Subcutaneous abdominal adipose tissue (tissue), 5 donors: ENCODE results near the gene FEM1B.

Source experiments
- H3K27ac ChIP-seq: one replicate; pipeline ENCODE4 v1.7.0; 2013; ENCODE audit warnings: low read depth, mild to moderate bottlenecking, inconsistent platforms, low read length, moderate library complexity
- H3K27me3 ChIP-seq, 5 donors: one replicate each; pipeline ENCODE4 v1.7.0; 2013; ENCODE audit warnings: low read length in 5 of 5, inconsistent platforms in 1 of 5; ENCODE audit not compliant: control insufficient read depth in 5 of 5, insufficient read depth in 4 of 5
- H3K36me3 ChIP-seq, 5 donors: one replicate each; pipeline ENCODE4 v1.7.0; 2013; ENCODE audit warnings: low read length in 5 of 5; ENCODE audit not compliant: control insufficient read depth in 5 of 5, insufficient read depth in 5 of 5
- H3K4me1 ChIP-seq, 5 donors: one replicate each; pipeline ENCODE4 v1.7.0; 2013; ENCODE audit warnings: low read length in 5 of 5, mild to moderate bottlenecking in 3 of 5, moderate library complexity in 1 of 5; ENCODE audit not compliant: control insufficient read depth in 5 of 5, insufficient read depth in 5 of 5
- H3K4me3 ChIP-seq, 5 donors: one replicate each; pipeline ENCODE4 v1.7.0; 2013; ENCODE audit warnings: low read length in 5 of 5, low read depth in 1 of 5
- H3K9ac ChIP-seq, 5 donors: one replicate each; pipeline ENCODE4 v1.7.0; 2013; ENCODE audit warnings: low read length in 5 of 5, mild to moderate bottlenecking in 4 of 5, moderate library complexity in 3 of 5
- H3K9me3 ChIP-seq, 5 donors: one replicate each; pipeline ENCODE4 v1.7.0; 2013; ENCODE audit warnings: low read length in 5 of 5; ENCODE audit not compliant: control insufficient read depth in 5 of 5
- donor health status: healthy.
- donor health status: healthy.
- donor health status: healthy.
- donor health status: healthy.
- donor health status: healthy.

Gene FEM1B

DNA sequence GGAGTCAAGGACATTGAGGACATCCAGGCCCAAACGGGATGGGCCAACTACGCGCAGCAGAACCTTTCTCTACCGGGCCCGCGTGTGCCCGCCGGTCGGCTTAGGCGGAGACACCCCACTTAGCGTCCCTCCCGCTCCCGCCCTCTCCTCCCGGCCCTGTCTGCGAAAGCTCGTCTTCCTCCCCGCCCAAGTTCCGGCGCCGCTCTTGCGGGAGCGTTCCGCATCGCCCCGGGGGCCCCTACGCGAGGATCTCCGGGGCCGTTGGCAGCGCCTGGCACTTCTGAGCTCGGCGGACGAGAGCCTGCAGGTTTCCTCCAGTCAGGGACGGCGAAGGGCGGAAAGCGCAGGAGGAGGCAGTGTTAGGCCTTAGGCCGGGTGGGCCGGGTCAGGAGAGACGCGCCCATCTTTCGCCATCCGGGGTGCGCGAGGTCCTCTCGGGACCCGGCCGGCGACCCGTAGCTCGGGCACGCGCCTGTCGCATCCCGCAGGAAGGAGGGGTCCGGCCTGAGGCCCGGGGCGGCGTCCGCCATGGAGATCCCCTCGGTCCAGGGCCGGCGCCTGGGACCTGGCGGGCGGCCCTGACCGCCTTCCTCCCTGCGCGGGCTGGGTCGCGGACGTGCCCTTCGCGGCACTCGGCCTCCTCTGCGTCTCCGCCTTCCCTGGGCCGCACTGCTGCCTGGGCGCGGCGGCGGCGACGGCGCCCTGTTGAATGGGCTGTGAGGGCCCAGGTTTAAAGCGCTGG lies at the start of gene FEM1B:
Gene FEM1B (plus strand): TSS at position 143 of the 742 bp plus-strand sequence. CDS start 673 bp downstream, outside the sequence.
- peaks cover 0 to 2% (median 0%) of the 10 kb centered on the region in 5 donors for H3K36me3 ChIP-seq
- peaks cover 14 to 55% (median 52%) of the 10 kb centered on the region in 5 donors for H3K4me1 ChIP-seq
- H3K9ac ChIP-seq: peak within 1 kb of the TSS; percentile 68 to 97 (median 92)
- no peaks in the 10 kb centered on the region for H3K27me3 ChIP-seq
- peak within 1 kb of the TSS; percentile 97 for H3K27ac ChIP-seq
- H3K9me3 ChIP-seq: no peaks in the 10 kb centered on the region
- H3K4me3 ChIP-seq: peak within 1 kb of the TSS; percentile 82 to 98 (median 97)

DNA sequence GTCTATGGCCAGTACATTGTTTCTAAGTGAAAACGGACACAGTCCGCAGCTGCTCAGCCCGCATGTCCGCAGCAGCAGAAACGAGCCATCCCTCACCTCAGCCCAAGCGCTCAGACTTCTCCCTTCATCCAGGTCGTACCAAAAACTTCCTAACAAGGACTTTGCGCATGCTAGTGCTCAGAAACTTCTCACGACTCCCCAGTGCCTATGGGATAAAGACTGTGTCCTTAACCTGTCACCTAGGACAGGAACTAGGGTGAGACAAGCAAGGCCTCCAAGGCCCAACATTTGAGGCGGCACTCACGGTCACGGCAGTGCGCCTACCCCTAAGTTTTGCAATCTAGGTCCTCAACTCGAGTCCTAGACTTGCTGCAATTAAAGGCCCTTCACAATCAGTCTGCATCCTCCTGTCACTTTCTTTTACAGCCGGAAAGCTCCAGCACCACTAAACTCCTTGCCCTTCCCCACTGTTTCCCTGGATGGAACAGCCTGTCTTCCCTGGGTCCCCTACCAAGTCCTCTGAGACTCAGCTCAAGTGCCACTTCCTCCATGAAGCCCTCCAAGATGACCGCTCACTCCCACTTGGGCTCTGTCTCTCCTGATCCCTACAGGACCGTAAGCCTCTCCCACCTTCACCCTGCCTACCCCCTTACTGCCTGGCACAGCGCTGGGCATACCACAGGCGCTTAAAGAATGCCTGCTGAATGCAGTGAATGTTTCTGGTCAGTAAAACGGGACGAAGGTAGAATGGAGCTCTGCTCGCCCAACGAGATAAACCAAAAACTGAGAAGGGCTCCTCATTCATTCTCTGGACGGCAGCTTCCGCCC lies 49.2 kb upstream of the FEM1B start:
- Histone ChIP-seq H3K9me3 (no peaks in the 10 kb centered on the region), H3K9ac (peak overlapping the region; percentile 75 to 84 (median 76)), H3K4me3 (peak overlapping the region; percentile 75 to 84 (median 80)), H3K27me3 (no peaks in the 10 kb centered on the region), H3K36me3 (no peaks in the 10 kb centered on the region), H3K27ac (peak overlapping the region; percentile 23), H3K4me1 (peaks cover 5 to 46% (median 27%) of the 10 kb centered on the region in 5 donors)

DNA sequence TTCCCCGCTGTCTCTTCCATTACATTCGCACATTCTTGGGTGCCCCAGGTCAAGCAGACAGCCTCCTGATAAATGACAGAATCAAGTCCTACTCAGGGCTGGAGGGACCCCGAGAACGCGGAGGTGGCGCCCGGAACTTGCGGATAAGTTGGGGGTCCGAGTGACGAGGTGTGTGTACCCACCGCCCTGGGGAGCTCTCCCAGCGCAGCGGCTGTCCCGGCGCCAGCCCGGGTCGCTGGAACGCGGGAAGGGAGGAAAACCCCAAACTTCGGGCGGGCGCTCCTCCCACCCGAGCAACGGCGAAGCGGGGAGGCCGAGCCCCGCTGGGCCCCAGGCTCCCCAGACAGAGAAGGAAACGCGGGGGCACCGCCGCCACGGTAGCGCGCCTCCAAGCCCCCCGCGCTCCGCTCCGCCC lies 48.6 kb upstream of the FEM1B start:
- Histone ChIP-seq H3K4me1 (peaks cover 5 to 46% (median 30%) of the 10 kb centered on the region in 5 donors), H3K4me3 (peak overlapping the region; percentile 75 to 84 (median 80)), H3K36me3 (no peaks in the 10 kb centered on the region), H3K27ac (peak overlapping the region; percentile 23), H3K27me3 (no peaks in the 10 kb centered on the region), H3K9me3 (no peaks in the 10 kb centered on the region), H3K9ac (peak overlapping the region; percentile 75 to 84 (median 76))

DNA sequence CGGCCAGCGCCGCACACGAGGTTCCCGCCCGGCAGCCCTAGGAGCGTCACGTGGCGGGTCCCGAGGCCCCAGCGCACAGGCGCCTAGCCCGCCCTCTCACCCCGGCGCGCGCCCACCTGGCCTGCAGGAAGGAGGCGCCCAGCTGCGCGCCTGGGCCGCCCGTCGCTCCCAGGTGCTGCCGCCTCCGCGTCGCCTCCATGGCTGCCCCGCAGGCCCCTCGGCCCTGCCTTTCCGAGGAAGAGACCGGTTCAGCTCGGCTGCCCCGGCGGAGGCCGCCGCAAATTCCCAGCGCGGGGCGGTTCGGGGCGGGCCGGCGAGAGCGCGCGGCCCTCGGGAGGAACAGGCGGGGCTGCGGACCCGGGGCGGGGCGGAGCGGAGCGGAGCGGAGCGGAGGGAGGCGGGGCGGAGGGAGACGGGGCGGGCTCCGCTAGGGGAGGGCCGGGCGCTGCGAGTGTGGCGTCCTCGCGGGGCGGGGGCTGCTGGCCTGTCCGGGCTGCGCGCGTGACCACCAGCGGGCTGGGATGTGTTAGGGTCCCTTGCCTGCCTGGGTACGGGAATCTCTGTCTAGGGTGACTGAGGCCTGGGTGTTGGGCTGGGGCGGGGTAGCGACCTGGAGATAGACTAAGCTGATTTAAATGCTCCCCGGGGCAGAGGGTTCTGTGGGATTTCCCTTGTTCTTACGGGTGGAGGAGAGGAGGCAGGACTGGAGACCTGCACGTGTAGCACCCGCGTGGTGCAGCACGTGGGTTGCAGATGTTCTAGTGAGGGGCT lies 48.0 kb upstream of the FEM1B start, which contains the start of gene CLN6:
Gene CLN6 (minus strand): TSS at position 343 of the 771 bp plus-strand sequence. CDS start 144 bp downstream, at position 199.
- no peaks in the 10 kb centered on the region for H3K27me3 ChIP-seq
- H3K27ac ChIP-seq: peak within 1 kb of the TSS; percentile 46
- no peaks in the 10 kb centered on the region for H3K9me3 ChIP-seq
- H3K36me3 ChIP-seq: no peaks in the 10 kb centered on the region
- peak within 1 kb of the TSS; percentile 75 to 85 (median 80) for H3K4me3 ChIP-seq
- H3K4me1 ChIP-seq: peaks cover 5 to 46% (median 30%) of the 10 kb centered on the region in 5 donors
- H3K9ac ChIP-seq: peak within 1 kb of the TSS; percentile 75 to 84 (median 76)

DNA sequence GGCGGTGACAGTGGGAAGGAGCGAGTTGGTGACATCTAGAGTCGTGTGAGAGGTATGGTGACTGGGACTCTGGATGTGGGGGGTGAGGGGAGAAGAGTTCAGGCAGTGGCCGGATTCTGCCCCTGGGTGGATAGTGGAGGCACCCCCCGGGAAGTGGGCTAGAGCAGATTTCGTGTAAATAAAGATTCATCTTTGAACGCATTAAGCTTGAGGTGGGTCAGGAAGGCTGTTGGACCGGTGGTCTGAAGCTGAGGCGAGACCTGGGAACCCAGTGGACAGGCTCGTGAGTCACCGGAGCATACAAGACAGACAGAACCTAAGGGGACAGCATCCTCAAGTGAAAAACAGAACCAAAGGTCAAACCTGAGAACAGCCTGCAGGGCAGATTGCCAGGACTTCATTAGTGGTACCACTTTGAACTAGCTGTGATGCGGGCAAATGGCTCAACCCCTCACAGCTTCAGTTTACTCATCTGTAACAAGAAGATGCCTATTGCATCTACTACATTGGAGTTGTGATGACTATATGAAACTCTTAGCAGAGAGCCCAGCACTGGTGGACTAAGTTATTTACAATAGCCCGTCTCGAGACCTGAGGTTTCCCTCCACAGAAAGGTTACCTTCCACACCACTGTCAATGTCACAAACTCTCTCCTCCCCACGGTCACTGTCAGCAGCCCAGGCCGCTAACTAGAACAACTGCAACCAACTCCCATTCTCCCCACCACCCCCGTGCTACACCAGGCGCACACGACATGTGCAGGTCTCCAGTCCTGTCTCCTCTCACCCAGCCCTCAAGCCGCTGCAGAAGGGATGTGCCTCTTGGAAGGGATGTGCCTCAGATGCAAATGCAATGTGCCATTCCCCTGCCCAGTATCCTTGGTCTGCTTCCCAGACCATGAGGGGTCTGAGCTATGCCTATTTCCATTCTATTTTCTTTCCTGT lies 47.1 kb upstream of the FEM1B start:
- Histone ChIP-seq H3K9ac (peak overlapping the region; percentile 54 to 81 (median 75)), H3K4me1 (peaks cover 5 to 44% (median 30%) of the 10 kb centered on the region in 5 donors), H3K27ac (peak overlapping the region; percentile 46), H3K36me3 (no peaks in the 10 kb centered on the region), H3K9me3 (no peaks in the 10 kb centered on the region), H3K27me3 (no peaks in the 10 kb centered on the region), H3K4me3 (peak overlapping the region; percentile 74 to 85 (median 80))

DNA sequence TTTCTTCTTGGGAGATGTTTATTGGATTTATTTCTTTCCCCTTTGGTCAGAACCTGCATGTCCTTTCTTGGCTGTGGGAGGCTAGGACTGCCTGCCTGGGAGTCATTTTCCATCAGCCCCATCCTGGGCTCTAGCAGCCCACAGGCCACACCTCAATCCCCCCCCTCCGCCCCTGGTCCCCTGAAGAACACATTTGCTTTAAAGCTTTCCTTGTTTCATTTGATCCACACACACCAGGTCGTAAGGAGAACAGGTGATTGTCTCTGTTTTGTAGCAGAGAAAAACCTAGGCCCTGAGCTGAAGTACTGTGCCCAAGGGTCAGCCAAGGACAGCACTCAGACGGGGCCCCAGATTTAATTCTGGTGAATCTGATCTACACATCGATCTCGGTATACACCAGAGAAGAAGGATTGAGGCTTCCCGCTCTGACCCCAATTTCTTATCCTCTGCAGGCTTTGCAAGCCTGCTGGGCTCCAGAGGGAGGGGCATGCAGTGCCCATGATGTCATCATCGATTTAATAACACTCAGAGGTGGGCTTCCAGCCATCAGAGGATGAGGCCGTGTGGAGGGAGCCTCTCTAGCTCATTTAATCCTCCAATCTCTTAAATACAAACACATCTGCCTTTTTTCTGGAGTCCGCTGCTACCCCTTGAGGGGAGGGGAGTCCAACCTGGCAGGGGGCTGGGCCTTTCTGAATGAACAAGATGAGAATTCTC lies 46.3 kb upstream of the FEM1B start:
- no peaks in the 10 kb centered on the region for H3K27me3 ChIP-seq
- H3K9me3 ChIP-seq: no peaks in the 10 kb centered on the region
- no peaks in the 10 kb centered on the region for H3K36me3 ChIP-seq
- no peak overlapping the region for H3K27ac ChIP-seq
- peaks cover 5 to 44% (median 30%) of the 10 kb centered on the region in 5 donors for H3K4me1 ChIP-seq
- no peak overlapping the region for H3K9ac ChIP-seq
- no peak overlapping the region for H3K4me3 ChIP-seq

DNA sequence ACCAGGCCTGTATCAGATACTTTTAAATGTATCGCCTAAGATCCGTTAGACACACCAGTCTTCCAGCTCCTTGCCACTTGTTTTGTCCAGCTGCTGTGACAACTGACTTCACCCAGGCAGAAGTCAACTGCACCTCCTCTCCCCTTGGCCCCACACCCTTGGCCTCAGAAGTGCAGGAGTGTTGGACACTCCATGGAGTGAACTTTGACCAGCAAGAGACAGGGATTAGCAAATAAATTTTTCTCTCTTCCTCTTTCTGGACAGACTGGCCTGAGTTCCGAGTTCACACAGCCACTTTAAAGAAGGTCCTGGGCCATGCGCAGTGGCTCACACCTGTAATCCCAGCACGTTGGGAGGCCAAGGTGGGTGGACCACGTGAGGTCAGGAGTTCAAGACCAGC lies 45.1 kb upstream of the FEM1B start:
- Histone ChIP-seq H3K4me1 (peaks cover 5 to 42% (median 30%) of the 10 kb centered on the region in 5 donors), H3K9me3 (no peaks in the 10 kb centered on the region), H3K4me3 (no peak overlapping the region), H3K27ac (no peak overlapping the region), H3K36me3 (no peaks in the 10 kb centered on the region), H3K27me3 (no peaks in the 10 kb centered on the region), H3K9ac (no peak overlapping the region)

DNA sequence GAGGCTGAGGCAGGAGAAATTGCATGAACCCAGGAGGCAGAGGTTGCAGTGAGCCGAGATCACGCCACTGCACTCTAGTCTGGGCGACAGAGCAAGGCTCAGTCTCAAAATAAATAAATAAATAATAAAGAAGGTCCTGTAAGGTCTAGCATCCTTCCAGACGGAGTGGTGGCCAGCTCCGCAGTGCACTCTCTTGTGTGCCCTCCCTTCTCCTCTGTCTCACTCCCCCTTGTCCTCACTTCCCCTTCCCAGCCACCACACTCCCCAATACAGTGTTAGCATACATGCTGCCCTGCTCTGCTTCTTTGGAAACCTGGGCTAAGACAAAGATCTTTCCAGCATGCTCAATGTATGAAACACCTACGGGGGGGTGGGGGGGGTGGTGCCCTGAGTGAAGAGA lies 44.6 kb upstream of the FEM1B start:
- Histone ChIP-seq H3K9me3 (no peaks in the 10 kb centered on the region), H3K27me3 (no peaks in the 10 kb centered on the region), H3K4me1 (peaks cover 5 to 37% (median 26%) of the 10 kb centered on the region in 5 donors), H3K27ac (no peak overlapping the region), H3K4me3 (no peak overlapping the region), H3K36me3 (no peaks in the 10 kb centered on the region), H3K9ac (no peak overlapping the region)
